ENCODE results near the gene GCN1.

DNA sequence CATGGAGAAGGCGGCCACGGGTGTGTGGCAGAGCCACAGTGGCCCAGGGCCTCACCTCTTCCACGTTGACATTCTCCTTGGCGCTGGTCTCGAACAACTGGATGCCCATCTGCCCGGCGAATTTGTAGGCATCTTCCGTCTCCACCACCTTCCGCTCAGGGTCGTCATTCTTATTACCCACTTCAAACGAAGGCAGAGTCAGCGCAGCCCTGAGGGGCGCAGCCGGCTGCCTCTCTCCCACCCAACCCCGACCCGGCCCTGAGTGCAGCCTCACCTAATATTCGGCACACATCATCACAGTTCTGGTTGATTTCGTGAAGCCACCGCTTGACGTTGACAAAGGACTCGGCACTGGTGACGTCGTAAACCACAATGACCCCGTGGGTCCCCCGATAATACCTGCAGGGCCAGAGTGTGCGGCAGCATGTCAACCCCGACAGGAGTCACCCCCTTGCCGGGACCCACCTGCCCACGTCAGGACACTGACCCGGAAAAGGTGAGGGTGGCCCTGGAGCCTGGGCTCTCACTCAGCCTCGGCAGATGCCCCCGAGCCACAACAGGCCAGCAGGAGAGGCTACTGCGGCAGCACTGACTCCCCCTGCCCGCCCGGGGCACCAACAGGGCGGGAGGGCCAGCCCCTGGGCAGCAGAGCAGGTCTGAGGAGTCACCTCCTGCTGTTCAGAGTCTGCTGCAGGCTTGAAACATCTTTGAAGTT is 95.6 kb downstream of the GCN1 start:
- no peak for TF ChIP-seq EZH2 (IDR thresholded peaks at IDR 0.05; ENCODE audit: low read length, unreplicated experiment)
- TF ChIP-seq, protein P1, sequence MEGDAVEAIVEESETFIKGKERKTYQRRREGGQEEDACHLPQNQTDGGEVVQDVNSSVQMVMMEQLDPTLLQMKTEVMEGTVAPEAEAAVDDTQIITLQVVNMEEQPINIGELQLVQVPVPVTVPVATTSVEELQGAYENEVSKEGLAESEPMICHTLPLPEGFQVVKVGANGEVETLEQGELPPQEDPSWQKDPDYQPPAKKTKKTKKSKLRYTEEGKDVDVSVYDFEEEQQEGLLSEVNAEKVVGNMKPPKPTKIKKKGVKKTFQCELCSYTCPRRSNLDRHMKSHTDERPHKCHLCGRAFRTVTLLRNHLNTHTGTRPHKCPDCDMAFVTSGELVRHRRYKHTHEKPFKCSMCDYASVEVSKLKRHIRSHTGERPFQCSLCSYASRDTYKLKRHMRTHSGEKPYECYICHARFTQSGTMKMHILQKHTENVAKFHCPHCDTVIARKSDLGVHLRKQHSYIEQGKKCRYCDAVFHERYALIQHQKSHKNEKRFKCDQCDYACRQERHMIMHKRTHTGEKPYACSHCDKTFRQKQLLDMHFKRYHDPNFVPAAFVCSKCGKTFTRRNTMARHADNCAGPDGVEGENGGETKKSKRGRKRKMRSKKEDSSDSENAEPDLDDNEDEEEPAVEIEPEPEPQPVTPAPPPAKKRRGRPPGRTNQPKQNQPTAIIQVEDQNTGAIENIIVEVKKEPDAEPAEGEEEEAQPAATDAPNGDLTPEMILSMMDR (conservative IDR thresholded peaks at IDR 0.05; ENCODE audit: low read depth, low read length): no peak

Data from PC-3 (cell line).